Activated naive CD4-positive, alpha-beta T cell treated with anti-CD3 and anti-CD28 coated beads, Interleukin-2, amount 50 U/mL, for 24 hours (primary cell): ENCODE measurements around the gene ITLN2.
"Not testable (repeated sequence)": the region's sequence is repeated elsewhere in the genome, so short reads cannot be mapped to it uniquely, and the experiment has no call there.

Source experiments
- H3K27ac Mint-ChIP-seq: one replicate; pipeline ENCODE4 v1.8.0; 2021; ENCODE audit warnings: mild to moderate bottlenecking, mixed read lengths
- H3K27me3 Mint-ChIP-seq: one replicate; pipeline ENCODE4 v1.8.0; 2021; ENCODE audit warnings: mixed read lengths
- H3K36me3 Mint-ChIP-seq: one replicate; pipeline ENCODE4 v1.8.0; 2021; ENCODE audit warnings: mixed read lengths
- H3K4me1 Mint-ChIP-seq: one replicate; pipeline ENCODE4 v1.8.0; 2021; ENCODE audit warnings: mixed read lengths
- H3K4me3 Mint-ChIP-seq: one replicate; pipeline ENCODE4 v1.8.0; 2021; ENCODE audit warnings: mild to moderate bottlenecking, mixed read lengths
- H3K9me3 Mint-ChIP-seq: one replicate; pipeline ENCODE4 v1.8.0; 2021; ENCODE audit warnings: mixed read lengths

The ITLN2 gene

GRCh38 chr1:160900683-160901082 is 53.9 kb downstream of the ITLN2 start:
- not testable (repeated sequence) for H3K9me3 Mint-ChIP-seq, H3K36me3 Mint-ChIP-seq, H3K4me3 Mint-ChIP-seq, H3K4me1 Mint-ChIP-seq, H3K27ac Mint-ChIP-seq, H3K27me3 Mint-ChIP-seq
